Measurements from ENCODE around the gene IRF7. TPM values are rescaled to one million over a fixed set of nuclear protein-coding genes. Genes with fewer than 3 reads are reported as not detected.

Gene IRF7
- polyA plus RNA-seq, 2 of the 4 experiments (the other 2 are of a cell fraction) = 2.0 to 3.1 TPM

DNA sequence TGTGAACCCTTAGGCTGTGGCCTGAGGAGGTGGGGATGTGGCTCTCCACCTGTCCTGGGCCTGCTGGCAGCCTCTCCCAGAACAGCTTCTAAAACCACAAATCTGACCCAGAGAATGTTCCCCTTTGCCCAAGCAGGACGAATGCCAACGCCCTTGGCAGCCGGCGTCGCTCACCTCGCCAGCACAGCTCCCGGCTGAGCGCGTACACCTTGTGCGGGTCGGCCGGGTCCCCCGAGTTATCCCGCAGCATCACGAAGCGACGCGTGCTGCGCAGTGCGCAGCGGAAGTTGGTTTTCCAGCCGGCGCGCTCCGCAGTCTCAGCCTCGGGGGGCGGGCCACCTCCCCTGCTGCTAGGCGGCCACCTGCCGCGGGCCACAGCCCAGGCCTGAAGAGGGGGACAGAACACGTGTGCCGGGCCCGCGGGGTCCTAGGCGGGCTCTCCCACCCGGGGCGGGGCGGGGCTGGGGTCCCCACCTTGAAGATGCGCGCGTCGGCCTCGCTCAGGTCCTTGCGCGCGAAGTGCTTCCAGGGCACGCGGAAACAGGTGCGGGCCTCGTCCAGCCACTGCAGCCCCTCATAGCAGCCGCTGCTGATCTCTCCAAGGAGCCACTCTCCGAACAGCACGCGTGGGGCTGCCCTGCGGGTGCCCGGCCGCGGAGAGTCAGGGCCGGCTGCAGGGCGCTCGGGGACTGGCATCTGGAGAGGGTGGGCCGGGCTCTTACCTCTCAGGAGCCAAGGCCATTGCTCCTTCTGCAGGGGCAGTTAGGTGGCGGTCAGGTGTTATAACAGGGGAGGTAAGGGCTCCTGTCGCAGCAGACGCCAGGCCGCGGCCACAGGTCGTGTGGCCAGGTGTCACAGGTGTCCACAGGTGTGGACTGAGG is 887 bp downstream of the IRF7 start:
- no peaks in the 10 kb centered on the region for H3K9me3 ChIP-seq
- FAIRE-seq = no peak
- peak; percentile 0 to 5; a peak in 5 of 6 replicates for ATAC-seq
- H3K4me3 ChIP-seq = peak overlapping the region; percentile 58
- TF ChIP-seq, protein P1, sequence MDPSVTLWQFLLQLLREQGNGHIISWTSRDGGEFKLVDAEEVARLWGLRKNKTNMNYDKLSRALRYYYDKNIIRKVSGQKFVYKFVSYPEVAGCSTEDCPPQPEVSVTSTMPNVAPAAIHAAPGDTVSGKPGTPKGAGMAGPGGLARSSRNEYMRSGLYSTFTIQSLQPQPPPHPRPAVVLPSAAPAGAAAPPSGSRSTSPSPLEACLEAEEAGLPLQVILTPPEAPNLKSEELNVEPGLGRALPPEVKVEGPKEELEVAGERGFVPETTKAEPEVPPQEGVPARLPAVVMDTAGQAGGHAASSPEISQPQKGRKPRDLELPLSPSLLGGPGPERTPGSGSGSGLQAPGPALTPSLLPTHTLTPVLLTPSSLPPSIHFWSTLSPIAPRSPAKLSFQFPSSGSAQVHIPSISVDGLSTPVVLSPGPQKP (IDR thresholded peaks at IDR 0.05; ENCODE audit: low read depth, low read length) = no peak
- TF ChIP-seq, protein P2, sequence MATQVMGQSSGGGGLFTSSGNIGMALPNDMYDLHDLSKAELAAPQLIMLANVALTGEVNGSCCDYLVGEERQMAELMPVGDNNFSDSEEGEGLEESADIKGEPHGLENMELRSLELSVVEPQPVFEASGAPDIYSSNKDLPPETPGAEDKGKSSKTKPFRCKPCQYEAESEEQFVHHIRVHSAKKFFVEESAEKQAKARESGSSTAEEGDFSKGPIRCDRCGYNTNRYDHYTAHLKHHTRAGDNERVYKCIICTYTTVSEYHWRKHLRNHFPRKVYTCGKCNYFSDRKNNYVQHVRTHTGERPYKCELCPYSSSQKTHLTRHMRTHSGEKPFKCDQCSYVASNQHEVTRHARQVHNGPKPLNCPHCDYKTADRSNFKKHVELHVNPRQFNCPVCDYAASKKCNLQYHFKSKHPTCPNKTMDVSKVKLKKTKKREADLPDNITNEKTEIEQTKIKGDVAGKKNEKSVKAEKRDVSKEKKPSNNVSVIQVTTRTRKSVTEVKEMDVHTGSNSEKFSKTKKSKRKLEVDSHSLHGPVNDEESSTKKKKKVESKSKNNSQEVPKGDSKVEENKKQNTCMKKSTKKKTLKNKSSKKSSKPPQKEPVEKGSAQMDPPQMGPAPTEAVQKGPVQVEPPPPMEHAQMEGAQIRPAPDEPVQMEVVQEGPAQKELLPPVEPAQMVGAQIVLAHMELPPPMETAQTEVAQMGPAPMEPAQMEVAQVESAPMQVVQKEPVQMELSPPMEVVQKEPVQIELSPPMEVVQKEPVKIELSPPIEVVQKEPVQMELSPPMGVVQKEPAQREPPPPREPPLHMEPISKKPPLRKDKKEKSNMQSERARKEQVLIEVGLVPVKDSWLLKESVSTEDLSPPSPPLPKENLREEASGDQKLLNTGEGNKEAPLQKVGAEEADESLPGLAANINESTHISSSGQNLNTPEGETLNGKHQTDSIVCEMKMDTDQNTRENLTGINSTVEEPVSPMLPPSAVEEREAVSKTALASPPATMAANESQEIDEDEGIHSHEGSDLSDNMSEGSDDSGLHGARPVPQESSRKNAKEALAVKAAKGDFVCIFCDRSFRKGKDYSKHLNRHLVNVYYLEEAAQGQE (IDR thresholded peaks at IDR 0.05) = no peak
- TF ChIP-seq NFE2L2 (conservative IDR thresholded peaks at IDR 0.05; ENCODE audit: low read length) (no peak), HOXB5 (CRISPR knock-in tag; IDR thresholded peaks at IDR 0.05) (no peak), EP300 (IDR thresholded peaks at IDR 0.05) (no peak), TP53 (CRISPR knock-in tag; IDR thresholded peaks at IDR 0.05) (no peak), RNF2 (IDR thresholded peaks at IDR 0.05; ENCODE audit: borderline replicate concordance, low read depth) (no peak), EHF (CRISPR knock-in tag; IDR thresholded peaks at IDR 0.05) (no peak), ZFP36 (IDR thresholded peaks at IDR 0.05; ENCODE audit: borderline replicate concordance, partially characterized antibody) (no peak), MAFK (IDR thresholded peaks at IDR 0.05; ENCODE audit: partially characterized antibody) (no peak), HEYL (CRISPR knock-in tag; IDR thresholded peaks at IDR 0.05) (no peak), JUNB (IDR thresholded peaks at IDR 0.05) (no peak), FOSL2 (IDR thresholded peaks at IDR 0.05) (no peak), FOSL2 (CRISPR knock-in tag; IDR thresholded peaks at IDR 0.05) (no peak)
- TF ChIP-seq, protein P3, sequence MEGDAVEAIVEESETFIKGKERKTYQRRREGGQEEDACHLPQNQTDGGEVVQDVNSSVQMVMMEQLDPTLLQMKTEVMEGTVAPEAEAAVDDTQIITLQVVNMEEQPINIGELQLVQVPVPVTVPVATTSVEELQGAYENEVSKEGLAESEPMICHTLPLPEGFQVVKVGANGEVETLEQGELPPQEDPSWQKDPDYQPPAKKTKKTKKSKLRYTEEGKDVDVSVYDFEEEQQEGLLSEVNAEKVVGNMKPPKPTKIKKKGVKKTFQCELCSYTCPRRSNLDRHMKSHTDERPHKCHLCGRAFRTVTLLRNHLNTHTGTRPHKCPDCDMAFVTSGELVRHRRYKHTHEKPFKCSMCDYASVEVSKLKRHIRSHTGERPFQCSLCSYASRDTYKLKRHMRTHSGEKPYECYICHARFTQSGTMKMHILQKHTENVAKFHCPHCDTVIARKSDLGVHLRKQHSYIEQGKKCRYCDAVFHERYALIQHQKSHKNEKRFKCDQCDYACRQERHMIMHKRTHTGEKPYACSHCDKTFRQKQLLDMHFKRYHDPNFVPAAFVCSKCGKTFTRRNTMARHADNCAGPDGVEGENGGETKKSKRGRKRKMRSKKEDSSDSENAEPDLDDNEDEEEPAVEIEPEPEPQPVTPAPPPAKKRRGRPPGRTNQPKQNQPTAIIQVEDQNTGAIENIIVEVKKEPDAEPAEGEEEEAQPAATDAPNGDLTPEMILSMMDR (IDR thresholded peaks at IDR 0.05) = no peak
- TF ChIP-seq, protein P4, sequence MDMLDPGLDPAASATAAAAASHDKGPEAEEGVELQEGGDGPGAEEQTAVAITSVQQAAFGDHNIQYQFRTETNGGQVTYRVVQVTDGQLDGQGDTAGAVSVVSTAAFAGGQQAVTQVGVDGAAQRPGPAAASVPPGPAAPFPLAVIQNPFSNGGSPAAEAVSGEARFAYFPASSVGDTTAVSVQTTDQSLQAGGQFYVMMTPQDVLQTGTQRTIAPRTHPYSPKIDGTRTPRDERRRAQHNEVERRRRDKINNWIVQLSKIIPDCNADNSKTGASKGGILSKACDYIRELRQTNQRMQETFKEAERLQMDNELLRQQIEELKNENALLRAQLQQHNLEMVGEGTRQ (IDR thresholded peaks at IDR 0.05) = no peak
- WGBS (ENCODE audit: missing lambda C conversion rate) = 94% methylated on average over 60 of the region's 68 CpGs
- peak overlapping the region; percentile 93 for H3K4me2 ChIP-seq
- DNase-seq (ENCODE audit: low read depth in 1 of 2, low spot score in 1 of 2) = no peak
- ChIA-PET POLR2A (interaction anchor here (1.0 to 1.5 kb wide), 2 partner anchors 14 to 39 kb away, joined by 3 to 5 read pairs; no protein-coding TSS in a partner anchor), CTCF (interaction anchor here (0.7 to 0.9 kb wide), 2 partner anchors 51 to 60 kb away, joined by 3 read pairs; no protein-coding TSS in a partner anchor)
- H3K27ac ChIP-seq = peak overlapping the region; percentile 88 to 97
- H3K4me1 ChIP-seq = peaks cover 13% of the 10 kb centered on the region; the same call in 2 of the 3 replicates

All from A549 (cell line).